ENCODE results near the gene CCDC142.

The CCDC142 gene

DNA sequence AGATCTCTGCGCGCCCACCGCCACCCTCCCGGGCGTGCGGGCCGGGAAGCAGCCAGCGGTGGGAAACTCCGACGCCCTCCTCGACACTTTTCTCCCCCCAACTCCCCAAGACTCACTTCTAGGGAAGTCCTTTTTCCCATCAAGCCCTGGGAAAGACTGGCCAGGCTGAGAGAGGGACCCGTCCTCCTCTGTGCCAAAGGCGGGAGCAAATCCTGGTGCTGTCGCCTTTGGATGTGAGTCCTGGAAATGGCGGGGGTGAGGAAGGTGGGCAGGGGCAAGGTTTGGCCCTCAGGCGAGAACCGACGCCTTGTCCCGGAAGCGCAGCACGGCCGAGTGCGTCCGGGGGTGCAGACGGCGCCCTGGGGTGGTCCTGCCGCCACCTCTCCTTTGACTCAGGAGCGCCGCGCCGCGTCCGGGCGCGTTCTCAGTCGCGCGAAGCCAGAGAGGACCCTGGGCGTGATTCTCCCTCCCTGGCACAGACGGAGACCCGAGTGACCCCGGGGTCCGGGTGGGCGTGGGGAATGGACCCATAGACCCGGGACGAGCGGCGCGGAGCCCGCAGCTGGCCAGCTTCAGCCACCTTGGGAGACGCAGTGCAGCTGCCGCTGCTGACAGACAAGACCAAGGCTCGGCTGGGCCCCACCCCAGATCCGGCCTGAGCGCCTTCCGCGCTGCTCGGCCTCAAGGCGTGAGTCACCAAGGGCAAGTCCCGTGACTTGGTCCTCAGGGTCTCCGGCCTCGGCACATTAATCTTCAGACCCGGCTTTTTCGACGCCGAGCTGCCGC is 20.1 kb upstream of the CCDC142 start:
- H3K4me1 ChIP-seq (ENCODE audit: control insufficient read depth, insufficient read depth, low read length), result peaks cover 13% of the 10 kb centered on the region; the same call in 1 of the 2 replicates
- peaks cover 10% of the 10 kb centered on the region; the same call in 1 of the 2 replicates for H3K36me3 ChIP-seq (ENCODE audit: control insufficient read depth, insufficient read depth, low read length)
- no peak overlapping the region for H3K27ac ChIP-seq (ENCODE audit: low read depth, low read length)
- H3K9ac ChIP-seq (ENCODE audit: low read depth, low read length), result no peak overlapping the region
- peaks cover 79% of the 10 kb centered on the region for H3K27me3 ChIP-seq (ENCODE audit: control insufficient read depth, insufficient read depth, low read length)
- peak overlapping the region; percentile 60 for H3K4me3 ChIP-seq (ENCODE audit: low read depth, low read length)
- no peaks in the 10 kb centered on the region for H3K9me3 ChIP-seq (ENCODE audit: control insufficient read depth, insufficient read depth, low read length)

DNA sequence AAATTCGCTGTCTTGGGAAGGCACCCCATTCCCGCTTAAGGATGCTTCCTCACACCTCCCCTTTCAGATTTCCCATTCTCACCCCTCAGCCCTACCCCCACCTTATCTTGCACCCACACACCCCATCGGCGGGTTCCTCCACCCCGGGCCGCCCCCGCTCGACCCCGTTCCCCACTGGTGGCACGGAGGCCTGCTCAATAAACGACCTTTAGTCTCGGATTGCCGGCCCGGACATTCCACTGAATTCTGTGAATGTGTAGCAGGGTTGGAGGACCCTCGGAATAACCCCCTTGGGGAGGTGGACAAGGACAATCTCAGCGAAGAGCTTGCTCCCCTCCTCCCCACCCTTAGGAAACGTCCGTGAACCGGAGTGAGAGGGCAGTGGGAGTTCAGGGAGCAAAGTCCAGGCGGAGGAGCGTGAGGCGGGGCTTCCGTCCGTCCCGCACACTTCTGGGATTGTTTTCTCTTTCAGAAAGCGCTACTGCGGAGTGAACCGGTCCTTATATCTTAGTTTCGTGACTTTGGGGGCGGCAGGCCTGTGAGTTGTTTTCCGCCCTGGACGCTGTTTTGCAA is 19.4 kb upstream of the CCDC142 start:
- Histone ChIP-seq H3K27ac (ENCODE audit: low read depth, low read length) (no peak overlapping the region), H3K9ac (ENCODE audit: low read depth, low read length) (no peak overlapping the region), H3K4me3 (ENCODE audit: low read depth, low read length) (peak overlapping the region; percentile 60), H3K27me3 (ENCODE audit: control insufficient read depth, insufficient read depth, low read length) (peaks cover 85% of the 10 kb centered on the region), H3K36me3 (ENCODE audit: control insufficient read depth, insufficient read depth, low read length) (peaks cover 10% of the 10 kb centered on the region; the same call in 1 of the 2 replicates), H3K4me1 (ENCODE audit: control insufficient read depth, insufficient read depth, low read length) (peaks cover 17% of the 10 kb centered on the region), H3K9me3 (ENCODE audit: control insufficient read depth, insufficient read depth, low read length) (no peaks in the 10 kb centered on the region)

- Histone ChIP-seq H3K4me3 (ENCODE audit: low read depth, low read length) (no peak overlapping the region; the same call in 1 of the 2 replicates), H3K27ac (ENCODE audit: low read depth, low read length) (no peak overlapping the region), H3K9ac (ENCODE audit: low read depth, low read length) (no peak overlapping the region)
Observed at GRCh38 chr2:74501335-74502071, 18.7 kb upstream of the CCDC142 start.

DNA sequence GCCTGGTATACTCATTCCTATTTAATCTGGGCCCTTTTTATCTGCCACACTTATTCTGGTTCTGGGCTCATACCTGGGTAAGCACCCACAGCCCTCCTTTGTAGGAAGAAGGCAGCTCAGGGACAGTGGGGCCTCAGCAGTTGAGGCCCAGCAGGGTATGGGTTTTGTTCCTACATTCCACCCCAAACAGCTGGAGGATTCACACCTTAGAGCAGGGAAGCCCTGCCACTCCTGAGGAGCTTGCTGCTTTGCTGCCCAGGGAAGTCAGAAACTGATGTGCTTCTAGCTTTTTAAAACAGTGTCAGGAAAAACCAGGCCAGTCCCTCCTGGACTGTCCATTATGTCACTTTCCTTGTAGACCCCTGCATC is 17.8 kb upstream of the CCDC142 start:
- H3K9ac ChIP-seq (ENCODE audit: low read depth, low read length), result no peak overlapping the region
- peaks cover 11% of the 10 kb centered on the region; the same call in 1 of the 2 replicates for H3K4me1 ChIP-seq (ENCODE audit: control insufficient read depth, insufficient read depth, low read length)
- H3K36me3 ChIP-seq (ENCODE audit: control insufficient read depth, insufficient read depth, low read length), result peaks cover 9% of the 10 kb centered on the region; the same call in 1 of the 2 replicates
- no peaks in the 10 kb centered on the region for H3K9me3 ChIP-seq (ENCODE audit: control insufficient read depth, insufficient read depth, low read length)
- H3K27me3 ChIP-seq (ENCODE audit: control insufficient read depth, insufficient read depth, low read length), result peaks cover 100% of the 10 kb centered on the region
- H3K27ac ChIP-seq (ENCODE audit: low read depth, low read length), result no peak overlapping the region
- no peak overlapping the region for H3K4me3 ChIP-seq (ENCODE audit: low read depth, low read length)

More at GRCh38 chr2:74501335-74502071, 18.7 kb upstream of the CCDC142 start:
- peaks cover 11% of the 10 kb centered on the region; the same call in 1 of the 2 replicates for H3K4me1 ChIP-seq (ENCODE audit: control insufficient read depth, insufficient read depth, low read length)
- H3K36me3 ChIP-seq (ENCODE audit: control insufficient read depth, insufficient read depth, low read length), result peaks cover 10% of the 10 kb centered on the region; the same call in 1 of the 2 replicates
- H3K27me3 ChIP-seq (ENCODE audit: control insufficient read depth, insufficient read depth, low read length), result peaks cover 93% of the 10 kb centered on the region
- no peaks in the 10 kb centered on the region for H3K9me3 ChIP-seq (ENCODE audit: control insufficient read depth, insufficient read depth, low read length)

GRCh38 chr2:74499940-74500577 is 17.3 kb upstream of the CCDC142 start:
- Histone ChIP-seq H3K27me3 (ENCODE audit: control insufficient read depth, insufficient read depth, low read length) (peaks cover 100% of the 10 kb centered on the region), H3K4me3 (ENCODE audit: low read depth, low read length) (peak overlapping the region; percentile 57), H3K27ac (ENCODE audit: low read depth, low read length) (no peak overlapping the region), H3K9me3 (ENCODE audit: control insufficient read depth, insufficient read depth, low read length) (no peaks in the 10 kb centered on the region), H3K4me1 (ENCODE audit: control insufficient read depth, insufficient read depth, low read length) (peaks cover 11% of the 10 kb centered on the region; the same call in 1 of the 2 replicates), H3K36me3 (ENCODE audit: control insufficient read depth, insufficient read depth, low read length) (peaks cover 3% of the 10 kb centered on the region; the same call in 1 of the 2 replicates), H3K9ac (ENCODE audit: low read depth, low read length) (no peak overlapping the region)

DNA sequence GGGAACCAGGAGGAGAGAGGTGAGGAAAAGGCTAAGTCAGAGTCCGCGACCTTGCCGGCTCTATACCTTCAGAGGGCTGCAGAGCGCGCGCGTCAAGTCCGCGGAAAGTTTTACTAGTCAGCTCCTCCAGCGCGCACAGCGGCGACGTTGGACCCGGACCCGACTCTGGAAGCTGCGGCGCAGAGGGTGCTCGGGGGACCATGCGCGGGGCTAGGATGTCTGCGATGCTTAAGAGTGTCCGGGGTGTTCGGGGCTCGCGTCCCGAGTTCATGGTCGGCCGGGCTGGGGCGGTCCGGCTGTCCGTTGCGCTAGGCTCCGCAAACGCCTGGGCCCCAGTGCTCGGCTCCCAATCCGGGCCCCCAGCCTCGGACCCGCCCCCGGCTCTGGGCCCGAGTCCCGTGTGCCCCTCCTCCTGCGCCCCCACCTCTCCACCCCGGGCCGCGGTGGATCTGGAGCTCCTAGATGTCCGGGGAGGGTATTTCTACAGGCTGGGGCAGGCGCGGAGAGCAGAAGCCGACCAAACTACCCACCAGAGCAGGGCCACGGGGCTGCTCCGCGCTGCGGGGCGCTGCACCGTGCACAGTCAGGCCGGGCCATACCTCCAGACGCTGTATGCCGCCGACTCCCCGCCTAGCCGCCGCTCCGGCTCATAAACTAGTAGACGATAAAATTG is 16.6 kb upstream of the CCDC142 start, which contains the start of gene LBX2:
Gene LBX2 (minus strand): TSS at position 337 of the 673 bp plus-strand sequence. CDS start 66 bp downstream, at position 271.
- Histone ChIP-seq H3K27me3 (ENCODE audit: control insufficient read depth, insufficient read depth, low read length) (peaks cover 93% of the 10 kb centered on the region), H3K4me1 (ENCODE audit: control insufficient read depth, insufficient read depth, low read length) (peaks cover 11% of the 10 kb centered on the region; the same call in 1 of the 2 replicates), H3K27ac (ENCODE audit: low read depth, low read length) (no peak within 1 kb of the TSS), H3K4me3 (ENCODE audit: low read depth, low read length) (peak within 1 kb of the TSS; percentile 57), H3K9ac (ENCODE audit: low read depth, low read length) (no peak within 1 kb of the TSS), H3K9me3 (ENCODE audit: control insufficient read depth, insufficient read depth, low read length) (no peaks in the 10 kb centered on the region), H3K36me3 (ENCODE audit: control insufficient read depth, insufficient read depth, low read length) (peaks cover under 1% of the 10 kb centered on the region; the same call in 1 of the 2 replicates)

DNA sequence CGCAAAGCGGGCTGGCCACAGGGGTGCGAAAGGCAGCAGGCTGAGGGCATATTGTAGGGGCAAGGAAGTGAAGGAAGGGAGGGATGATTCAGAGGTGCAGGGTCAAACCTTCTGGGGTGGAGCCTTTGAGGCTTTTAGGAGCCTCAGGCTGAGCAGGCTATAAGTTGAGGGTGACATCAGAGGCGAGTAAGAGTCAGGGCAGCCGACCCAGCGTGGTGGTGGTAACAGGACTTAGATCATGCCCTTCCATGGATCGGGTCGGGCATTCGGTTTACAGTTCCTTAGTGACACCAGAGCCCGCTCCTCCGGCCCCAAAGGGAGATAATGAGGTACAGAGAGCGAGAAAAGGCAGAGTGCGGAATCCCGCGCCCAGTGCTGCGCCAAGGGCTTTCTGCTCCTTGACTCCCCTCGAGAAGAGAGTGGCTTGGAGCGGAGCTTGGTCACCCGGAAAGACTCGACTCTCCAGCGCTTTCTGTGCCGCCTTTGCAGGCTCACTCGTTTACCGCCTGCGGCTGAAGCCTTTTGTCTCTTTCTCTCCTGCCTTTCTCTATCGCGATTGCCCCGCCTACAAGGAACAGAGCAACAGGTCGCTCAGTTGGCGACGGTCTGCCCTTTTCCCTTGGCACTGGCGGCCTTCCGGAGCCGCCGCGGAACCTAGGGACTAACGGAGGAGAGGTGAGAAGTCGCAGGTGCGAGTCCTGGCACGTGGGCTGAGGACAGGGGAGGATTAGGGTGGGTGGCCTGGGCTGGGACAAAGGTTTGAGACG is 15.9 kb upstream of the CCDC142 start:
- Histone ChIP-seq H3K27me3 (ENCODE audit: control insufficient read depth, insufficient read depth, low read length) (peaks cover 86% of the 10 kb centered on the region), H3K27ac (ENCODE audit: low read depth, low read length) (no peak overlapping the region), H3K4me3 (ENCODE audit: low read depth, low read length) (peak overlapping the region; percentile 57)

GRCh38 chr2:74497777-74498499 is 15.1 kb upstream of the CCDC142 start:
- H3K4me3 ChIP-seq (ENCODE audit: low read depth, low read length), result peak overlapping the region; percentile 57
- H3K27me3 ChIP-seq (ENCODE audit: control insufficient read depth, insufficient read depth, low read length), result peaks cover 79% of the 10 kb centered on the region
- H3K36me3 ChIP-seq (ENCODE audit: control insufficient read depth, insufficient read depth, low read length), result peaks cover 15% of the 10 kb centered on the region; the same call in 1 of the 2 replicates
- no peaks in the 10 kb centered on the region for H3K9me3 ChIP-seq (ENCODE audit: control insufficient read depth, insufficient read depth, low read length)
- H3K9ac ChIP-seq (ENCODE audit: low read depth, low read length), result no peak overlapping the region
- peaks cover 11% of the 10 kb centered on the region; the same call in 1 of the 2 replicates for H3K4me1 ChIP-seq (ENCODE audit: control insufficient read depth, insufficient read depth, low read length)
- H3K27ac ChIP-seq (ENCODE audit: low read depth, low read length), result no peak overlapping the region

More for the DNA sequence above, 15.9 kb upstream of the CCDC142 start:
- Histone ChIP-seq H3K9ac (ENCODE audit: low read depth, low read length) (no peak overlapping the region), H3K36me3 (ENCODE audit: control insufficient read depth, insufficient read depth, low read length) (peaks cover 7% of the 10 kb centered on the region; the same call in 1 of the 2 replicates), H3K4me1 (ENCODE audit: control insufficient read depth, insufficient read depth, low read length) (peaks cover 11% of the 10 kb centered on the region; the same call in 1 of the 2 replicates), H3K9me3 (ENCODE audit: control insufficient read depth, insufficient read depth, low read length) (no peaks in the 10 kb centered on the region)

Measured in HUES48 (cell line).